ENCODE data around the gene SLC25A10.

SLC25A10 gene

GRCh38 chr17:81694810-81695209, 17.3 kb upstream of the SLC25A10 start:
- no peak overlapping the region for H3K4me3 ChIP-seq (replicated peaks; ENCODE audit: low read depth, low read length)
- DNase-seq (ENCODE audit: extremely low read depth, insufficient read length) = no peak
- no peaks in the 10 kb centered on the region for H3K27me3 ChIP-seq (replicated peaks; ENCODE audit: control insufficient read depth, insufficient read depth, low read length)
- H3K36me3 ChIP-seq (ENCODE audit: control insufficient read depth, insufficient read depth, low read length) = peaks cover 53% of the 10 kb centered on the region
- no peak for TF ChIP-seq CTCF (IDR thresholded peaks at IDR 0.05; ENCODE audit: insufficient read depth, low read length, poor library complexity, severe bottlenecking)

GRCh38 chr17:81695211-81695610, 16.9 kb upstream of the SLC25A10 start:
- Histone ChIP-seq H3K4me3 (replicated peaks; ENCODE audit: low read depth, low read length) (no peak overlapping the region), H3K36me3 (ENCODE audit: control insufficient read depth, insufficient read depth, low read length) (peaks cover 53% of the 10 kb centered on the region), H3K27me3 (replicated peaks; ENCODE audit: control insufficient read depth, insufficient read depth, low read length) (no peaks in the 10 kb centered on the region)
- DNase-seq (ENCODE audit: extremely low read depth, insufficient read length) = no peak
- TF ChIP-seq CTCF (IDR thresholded peaks at IDR 0.05; ENCODE audit: insufficient read depth, low read length, poor library complexity, severe bottlenecking) = no peak

- peaks cover 53% of the 10 kb centered on the region for H3K36me3 ChIP-seq (ENCODE audit: control insufficient read depth, insufficient read depth, low read length)
- H3K27me3 ChIP-seq (replicated peaks; ENCODE audit: control insufficient read depth, insufficient read depth, low read length) = no peaks in the 10 kb centered on the region
- TF ChIP-seq CTCF (IDR thresholded peaks at IDR 0.05; ENCODE audit: insufficient read depth, low read length, poor library complexity, severe bottlenecking) = no peak
- no peak overlapping the region for H3K4me3 ChIP-seq (replicated peaks; ENCODE audit: low read depth, low read length)
- no peak for DNase-seq (ENCODE audit: extremely low read depth, insufficient read length)
Observed at GRCh38 chr17:81695801-81696200, 16.3 kb upstream of the SLC25A10 start.

GRCh38 chr17:81696218-81696941, 15.7 kb upstream of the SLC25A10 start:
- no peak for DNase-seq (ENCODE audit: extremely low read depth, insufficient read length)
- Histone ChIP-seq H3K36me3 (ENCODE audit: control insufficient read depth, insufficient read depth, low read length) (peaks cover 56% of the 10 kb centered on the region), H3K27me3 (replicated peaks; ENCODE audit: control insufficient read depth, insufficient read depth, low read length) (no peaks in the 10 kb centered on the region), H3K4me3 (replicated peaks; ENCODE audit: low read depth, low read length) (no peak overlapping the region)
- TF ChIP-seq CTCF (IDR thresholded peaks at IDR 0.05; ENCODE audit: insufficient read depth, low read length, poor library complexity, severe bottlenecking) = no peak

GRCh38 chr17:81697261-81698044, 14.6 kb upstream of the SLC25A10 start:
- Histone ChIP-seq H3K27me3 (replicated peaks; ENCODE audit: control insufficient read depth, insufficient read depth, low read length) (no peaks in the 10 kb centered on the region), H3K4me3 (replicated peaks; ENCODE audit: low read depth, low read length) (no peak overlapping the region), H3K36me3 (ENCODE audit: control insufficient read depth, insufficient read depth, low read length) (peaks cover 52% of the 10 kb centered on the region)
- no peak for DNase-seq (ENCODE audit: extremely low read depth, insufficient read length)
- no peak for TF ChIP-seq CTCF (IDR thresholded peaks at IDR 0.05; ENCODE audit: insufficient read depth, low read length, poor library complexity, severe bottlenecking)

Measured in GM06990 (cell line).